PC-3 (cell line): ENCODE data around the gene RRAS2.
A peak's percentile ranks its signal among the peaks of the same experiment; 100 is the strongest.

Experiments
- CTCF ChIP-seq: fragments of 300-600 bp; sonication (generic); conservative IDR thresholded peaks from 2 replicates; pipeline ENCODE4 v1.5.1; 2017; ENCODE audit warnings: antibody characterized with exemption, low read depth, mild to moderate bottlenecking, low read length
- EZH2 ChIP-seq: fragments of 300-600 bp; sonication (generic); IDR thresholded peaks from one replicate; pipeline ENCODE4 v1.6.1; 2017; ENCODE audit warnings: antibody characterized with exemption, mild to moderate bottlenecking, low read length; ENCODE audit not compliant: unreplicated experiment
- EZH2phosphoT487 ChIP-seq: fragments of 300-600 bp; sonication (generic); IDR thresholded peaks from 2 replicates; pipeline ENCODE4 v1.6.1; 2018; ENCODE audit warnings: mild to moderate bottlenecking, antibody characterized with exemption, low read length, borderline replicate concordance

GRCh38 chr11:14249121-14249963, 109.6 kb downstream of the RRAS2 start:
- TF ChIP-seq EZH2phosphoT487 = no peak
- TF ChIP-seq CTCF = peak; percentile 94
- no peak for TF ChIP-seq EZH2
